GM06990 (cell line): ENCODE measurements around the gene TMEM255B.

Source experiments
- DNase-seq: peaks from one replicate; pipeline ENCODE4 v3.0.0-alpha.2; 2011; ENCODE audit not compliant: insufficient read length; ENCODE audit errors: extremely low read depth
- H3K27me3 ChIP-seq: replicated peaks from 2 replicates; pipeline ENCODE4 v1.6.0; 2011; ENCODE audit warnings: low read length; ENCODE audit not compliant: control insufficient read depth, insufficient read depth
- H3K36me3 ChIP-seq: 2 replicates; pipeline ENCODE4 v1.5.1; 2011; ENCODE audit warnings: low read length; ENCODE audit not compliant: control insufficient read depth, insufficient read depth
- H3K4me3 ChIP-seq: replicated peaks from 2 replicates; pipeline ENCODE4 v1.5.1; 2011; ENCODE audit warnings: low read depth, mild to moderate bottlenecking, control low read depth, low read length
- TF ChIP-seq, protein P1 (sequence below): IDR thresholded peaks from 2 replicates; pipeline ENCODE4 v1.5.1; 2011; ENCODE audit warnings: low read length, control low read depth, mild to moderate bottlenecking, inconsistent platforms; ENCODE audit not compliant: insufficient read depth, poor library complexity, severe bottlenecking

The TMEM255B gene

DNA sequence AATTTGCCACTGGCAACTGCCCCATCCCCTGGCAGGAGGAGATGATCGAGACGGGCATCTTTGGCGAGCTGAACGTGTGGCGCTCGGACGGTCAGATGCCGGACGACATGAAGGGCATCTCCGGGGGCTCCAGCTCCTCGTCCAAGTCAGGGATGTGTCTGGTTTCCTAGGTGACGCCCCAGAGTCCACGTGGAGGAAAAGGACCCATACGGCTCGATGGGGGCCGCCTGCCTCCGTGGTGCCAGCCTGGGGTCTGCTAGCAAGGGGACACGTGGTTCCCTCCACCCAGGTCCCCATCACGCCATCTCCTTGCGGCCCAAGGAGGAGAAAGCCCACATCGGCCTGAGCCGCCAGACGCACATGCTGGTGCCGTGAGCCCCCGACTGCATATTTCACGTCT is 23.8 kb upstream of the TMEM255B start:
- Histone ChIP-seq H3K4me3 (no peak overlapping the region), H3K27me3 (no peaks in the 10 kb centered on the region; the same call in 1 of the 2 replicates), H3K36me3 (no peaks in the 10 kb centered on the region)
- no peak for DNase-seq
- TF ChIP-seq, protein P1, sequence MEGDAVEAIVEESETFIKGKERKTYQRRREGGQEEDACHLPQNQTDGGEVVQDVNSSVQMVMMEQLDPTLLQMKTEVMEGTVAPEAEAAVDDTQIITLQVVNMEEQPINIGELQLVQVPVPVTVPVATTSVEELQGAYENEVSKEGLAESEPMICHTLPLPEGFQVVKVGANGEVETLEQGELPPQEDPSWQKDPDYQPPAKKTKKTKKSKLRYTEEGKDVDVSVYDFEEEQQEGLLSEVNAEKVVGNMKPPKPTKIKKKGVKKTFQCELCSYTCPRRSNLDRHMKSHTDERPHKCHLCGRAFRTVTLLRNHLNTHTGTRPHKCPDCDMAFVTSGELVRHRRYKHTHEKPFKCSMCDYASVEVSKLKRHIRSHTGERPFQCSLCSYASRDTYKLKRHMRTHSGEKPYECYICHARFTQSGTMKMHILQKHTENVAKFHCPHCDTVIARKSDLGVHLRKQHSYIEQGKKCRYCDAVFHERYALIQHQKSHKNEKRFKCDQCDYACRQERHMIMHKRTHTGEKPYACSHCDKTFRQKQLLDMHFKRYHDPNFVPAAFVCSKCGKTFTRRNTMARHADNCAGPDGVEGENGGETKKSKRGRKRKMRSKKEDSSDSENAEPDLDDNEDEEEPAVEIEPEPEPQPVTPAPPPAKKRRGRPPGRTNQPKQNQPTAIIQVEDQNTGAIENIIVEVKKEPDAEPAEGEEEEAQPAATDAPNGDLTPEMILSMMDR, result no peak

DNA sequence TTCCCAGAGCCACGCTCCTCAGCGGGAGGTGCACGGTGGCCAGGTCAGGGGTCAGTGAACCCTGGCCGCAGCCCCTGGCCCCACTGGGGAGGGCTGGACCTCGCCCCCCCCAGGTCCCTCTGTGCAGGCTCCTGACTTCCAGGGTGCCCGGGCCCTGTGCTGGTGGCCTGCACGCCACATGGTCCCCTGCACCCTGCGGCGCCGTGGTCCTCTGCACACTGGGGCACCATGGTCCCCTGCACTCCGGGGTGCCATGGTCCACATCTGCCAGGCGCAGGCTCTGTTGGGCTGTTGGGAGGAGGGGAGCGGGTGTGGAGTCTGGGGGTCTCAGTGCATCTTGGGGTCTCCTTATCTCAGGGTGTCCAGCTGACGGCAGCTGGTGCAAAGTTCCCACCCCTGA is 23.3 kb upstream of the TMEM255B start:
- Histone ChIP-seq H3K4me3 (no peak overlapping the region), H3K27me3 (no peaks in the 10 kb centered on the region; the same call in 1 of the 2 replicates), H3K36me3 (no peaks in the 10 kb centered on the region)
- DNase-seq, result no peak
- TF ChIP-seq, protein P1, result no peak

DNA sequence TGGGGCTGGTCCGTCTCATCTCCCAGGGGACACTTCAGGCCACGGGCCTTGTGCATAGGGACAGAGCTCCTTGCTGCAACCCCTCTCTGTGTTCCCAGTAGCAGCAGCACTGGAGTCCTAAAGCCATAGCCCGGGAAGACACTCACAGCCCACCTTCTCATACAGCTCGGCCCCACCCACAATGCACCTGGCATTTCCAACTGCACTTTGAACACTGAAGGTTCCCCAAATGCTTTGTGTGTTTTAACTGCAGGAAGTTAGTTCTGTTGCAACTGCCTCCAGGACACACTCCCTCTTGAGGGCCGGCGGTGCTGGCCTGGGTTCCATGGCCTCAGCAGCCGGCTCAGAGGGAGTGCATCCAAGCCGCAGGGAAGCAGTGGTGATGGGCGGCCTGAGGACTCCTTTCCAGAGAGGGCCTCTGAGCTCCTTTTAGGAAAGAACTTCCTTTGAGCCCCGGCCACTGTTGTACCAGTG is 22.7 kb upstream of the TMEM255B start:
- TF ChIP-seq, protein P1, result no peak
- no peaks in the 10 kb centered on the region for H3K36me3 ChIP-seq
- DNase-seq, result no peak
- H3K4me3 ChIP-seq, result no peak overlapping the region
- H3K27me3 ChIP-seq, result no peaks in the 10 kb centered on the region; the same call in none of the 2 replicates

DNA sequence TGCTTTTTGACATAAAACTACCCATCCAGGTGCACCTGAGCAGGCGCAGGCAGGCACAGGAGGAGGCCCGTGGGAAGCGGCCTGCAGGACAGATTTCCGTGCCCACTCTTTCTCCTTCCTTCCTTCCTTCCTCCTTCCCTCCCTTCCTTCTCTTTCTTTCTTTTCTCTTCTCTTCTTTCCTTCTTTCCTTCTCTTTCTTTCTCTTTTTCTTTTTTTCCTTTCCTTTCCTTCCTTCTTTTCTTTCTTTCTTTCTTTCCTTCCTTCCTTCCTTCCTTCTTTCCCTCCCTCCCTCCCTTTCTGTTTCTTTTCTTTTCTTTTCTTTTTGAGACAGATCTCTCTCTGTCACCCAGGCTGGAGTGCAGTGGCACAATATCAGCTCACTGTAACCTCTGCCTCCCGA is 21.2 kb upstream of the TMEM255B start:
- DNase-seq, result no peak
- TF ChIP-seq, protein P1, result no peak
- H3K27me3 ChIP-seq, result no peaks in the 10 kb centered on the region; the same call in none of the 2 replicates
- H3K4me3 ChIP-seq, result no peak overlapping the region
- no peaks in the 10 kb centered on the region for H3K36me3 ChIP-seq

DNA sequence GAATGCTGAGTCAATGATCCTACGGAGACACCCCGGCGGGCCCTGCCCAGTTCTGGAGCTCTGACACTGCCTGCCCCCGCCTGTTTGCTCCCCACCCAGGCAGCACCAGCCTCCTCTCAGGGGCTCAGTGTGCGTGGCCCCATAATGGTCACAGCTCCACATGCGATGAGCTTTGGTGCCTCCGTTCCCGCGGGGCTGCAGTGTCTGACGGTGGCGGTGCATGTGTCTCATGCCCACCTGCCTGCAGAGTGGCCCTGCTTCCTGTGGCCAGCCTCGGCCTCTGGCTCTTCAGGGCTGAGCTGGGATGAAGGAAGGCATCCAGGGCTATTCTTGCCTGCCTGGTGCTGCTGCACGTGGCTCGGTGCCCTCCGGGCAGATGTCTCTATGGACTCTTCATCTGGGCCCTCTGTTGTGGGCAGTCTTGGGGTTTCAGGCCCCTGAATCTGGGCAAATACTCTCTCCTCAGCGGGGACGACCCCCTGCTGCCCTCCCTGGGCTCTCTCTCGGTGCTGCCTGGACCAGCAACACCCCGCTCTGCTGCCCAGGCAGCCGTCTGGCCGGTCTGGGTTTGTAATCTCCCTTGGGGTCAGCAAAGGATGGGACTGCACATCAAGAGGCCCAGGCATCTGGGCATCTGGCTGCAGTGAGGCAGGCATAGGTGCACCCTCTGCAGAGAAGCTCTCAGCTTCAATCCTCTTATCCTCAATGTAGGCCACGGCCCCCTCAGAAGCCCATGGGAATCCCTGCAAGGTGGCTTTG is 19.3 kb upstream of the TMEM255B start:
- Histone ChIP-seq H3K4me3 (no peak overlapping the region), H3K36me3 (no peaks in the 10 kb centered on the region), H3K27me3 (no peaks in the 10 kb centered on the region; the same call in none of the 2 replicates)
- no peak for DNase-seq
- TF ChIP-seq, protein P1, result no peak

DNA sequence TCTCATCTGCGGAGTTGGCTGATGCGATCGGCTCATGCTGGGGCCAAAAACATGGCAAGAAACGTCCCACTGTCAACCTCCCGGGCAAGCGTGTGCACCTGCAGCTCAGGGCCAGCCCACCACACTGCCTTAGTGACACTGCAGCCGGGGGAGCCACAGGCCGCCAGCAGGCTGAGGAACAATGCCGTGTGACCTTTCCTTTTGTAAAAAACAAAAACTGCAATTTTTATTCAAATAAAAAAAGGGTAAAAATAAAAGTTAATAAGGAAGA is 18.8 kb upstream of the TMEM255B start:
- DNase-seq, result no peak
- Histone ChIP-seq H3K4me3 (no peak overlapping the region), H3K27me3 (no peaks in the 10 kb centered on the region; the same call in none of the 2 replicates), H3K36me3 (no peaks in the 10 kb centered on the region)
- TF ChIP-seq, protein P1, result no peak
